GM12874 (cell line): Measurements from ENCODE around the gene OTOG.

Source experiments
- TF ChIP-seq, protein P1 (sequence below): IDR thresholded peaks from 2 replicates; pipeline ENCODE4 v1.5.1; 2011; ENCODE audit warnings: low read depth, mild to moderate bottlenecking, control low read depth, low read length, moderate library complexity; ENCODE audit not compliant: insufficient read depth

Gene OTOG

GRCh38 chr11:17505146-17505545, 41.9 kb upstream of the OTOG start:
- TF ChIP-seq, protein P1, sequence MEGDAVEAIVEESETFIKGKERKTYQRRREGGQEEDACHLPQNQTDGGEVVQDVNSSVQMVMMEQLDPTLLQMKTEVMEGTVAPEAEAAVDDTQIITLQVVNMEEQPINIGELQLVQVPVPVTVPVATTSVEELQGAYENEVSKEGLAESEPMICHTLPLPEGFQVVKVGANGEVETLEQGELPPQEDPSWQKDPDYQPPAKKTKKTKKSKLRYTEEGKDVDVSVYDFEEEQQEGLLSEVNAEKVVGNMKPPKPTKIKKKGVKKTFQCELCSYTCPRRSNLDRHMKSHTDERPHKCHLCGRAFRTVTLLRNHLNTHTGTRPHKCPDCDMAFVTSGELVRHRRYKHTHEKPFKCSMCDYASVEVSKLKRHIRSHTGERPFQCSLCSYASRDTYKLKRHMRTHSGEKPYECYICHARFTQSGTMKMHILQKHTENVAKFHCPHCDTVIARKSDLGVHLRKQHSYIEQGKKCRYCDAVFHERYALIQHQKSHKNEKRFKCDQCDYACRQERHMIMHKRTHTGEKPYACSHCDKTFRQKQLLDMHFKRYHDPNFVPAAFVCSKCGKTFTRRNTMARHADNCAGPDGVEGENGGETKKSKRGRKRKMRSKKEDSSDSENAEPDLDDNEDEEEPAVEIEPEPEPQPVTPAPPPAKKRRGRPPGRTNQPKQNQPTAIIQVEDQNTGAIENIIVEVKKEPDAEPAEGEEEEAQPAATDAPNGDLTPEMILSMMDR = no peak

DNA sequence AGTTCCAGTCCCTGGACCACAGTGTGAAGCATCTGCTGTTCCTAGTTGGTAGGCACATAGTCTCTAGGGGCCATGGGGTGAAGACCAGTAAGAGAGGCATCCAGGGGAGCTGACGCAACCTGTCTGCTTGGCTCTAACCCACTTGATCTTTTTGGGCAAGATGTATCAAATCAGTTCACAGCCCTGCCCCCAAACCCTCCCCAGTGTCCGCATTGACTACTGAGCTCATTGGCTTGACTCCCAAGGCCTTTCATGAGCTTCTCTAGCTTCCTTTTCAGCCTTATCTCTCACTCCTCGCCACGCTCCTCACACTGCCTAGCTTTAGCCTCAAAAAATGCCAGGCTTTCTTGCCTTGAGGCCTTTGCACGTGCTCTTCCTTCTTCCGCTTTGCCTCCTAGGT, 40.7 kb upstream of the OTOG start:
- TF ChIP-seq, protein P1 = no peak

DNA sequence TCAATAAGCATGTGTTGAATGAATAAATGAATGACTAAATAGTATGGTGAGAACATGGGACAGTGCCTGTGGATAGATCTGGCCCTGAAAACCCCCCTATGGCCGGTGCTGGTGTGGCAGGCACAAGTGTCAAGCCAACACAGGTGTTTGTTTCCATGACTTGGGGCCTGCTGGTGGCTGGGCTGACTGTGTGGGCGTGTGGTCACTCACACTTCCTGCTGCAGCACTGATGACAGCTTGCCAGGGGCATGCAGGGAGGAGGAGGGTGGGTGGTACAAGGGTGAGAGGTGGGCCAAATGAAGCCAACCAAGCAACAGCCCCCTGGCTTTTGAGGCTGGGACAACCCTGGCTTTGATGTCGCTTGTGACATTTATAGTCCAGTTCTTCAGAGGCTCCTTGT, 40.1 kb upstream of the OTOG start:
- TF ChIP-seq, protein P1 = no peak; the same call in 1 of the 2 replicates

DNA sequence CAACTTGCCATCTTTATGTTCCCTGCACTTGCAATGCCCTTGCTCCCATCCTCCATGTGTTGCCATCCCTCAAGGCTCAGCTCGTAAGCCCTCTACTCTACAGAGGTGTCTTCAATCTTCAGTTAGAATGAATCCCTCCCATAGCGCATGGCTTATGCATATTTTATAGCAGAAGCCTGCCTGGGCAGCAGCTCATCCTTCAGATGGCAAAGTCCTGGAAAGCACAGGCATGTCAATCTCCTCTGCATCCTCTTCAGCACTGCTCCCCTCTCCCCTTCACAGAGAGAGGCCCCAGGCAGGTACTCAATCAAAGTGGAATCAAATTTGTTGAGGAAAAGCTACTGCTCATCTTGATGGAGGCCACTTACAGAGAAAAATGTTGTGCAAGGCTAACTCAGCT, 39.3 kb upstream of the OTOG start:
- TF ChIP-seq, protein P1 = no peak

DNA sequence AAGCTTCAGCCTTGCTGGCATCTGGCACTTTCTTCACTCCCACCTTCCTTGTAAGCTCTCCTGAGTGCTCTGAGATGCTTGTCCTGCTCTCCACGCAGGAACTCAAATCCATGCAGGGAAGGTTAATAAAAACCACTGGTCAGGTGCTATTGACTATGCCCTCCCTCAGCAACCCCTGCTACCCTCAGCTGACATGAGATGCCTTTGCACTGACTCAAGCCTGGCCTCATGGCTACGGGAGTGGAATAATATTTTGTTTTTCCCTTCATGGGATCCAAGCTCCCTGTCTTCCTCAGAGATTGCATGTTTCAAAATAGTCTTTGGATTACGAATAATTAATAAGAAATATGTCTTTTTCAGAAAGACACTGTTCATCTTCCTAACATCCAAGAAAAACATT, 38.8 kb upstream of the OTOG start:
- TF ChIP-seq, protein P1 = no peak

DNA sequence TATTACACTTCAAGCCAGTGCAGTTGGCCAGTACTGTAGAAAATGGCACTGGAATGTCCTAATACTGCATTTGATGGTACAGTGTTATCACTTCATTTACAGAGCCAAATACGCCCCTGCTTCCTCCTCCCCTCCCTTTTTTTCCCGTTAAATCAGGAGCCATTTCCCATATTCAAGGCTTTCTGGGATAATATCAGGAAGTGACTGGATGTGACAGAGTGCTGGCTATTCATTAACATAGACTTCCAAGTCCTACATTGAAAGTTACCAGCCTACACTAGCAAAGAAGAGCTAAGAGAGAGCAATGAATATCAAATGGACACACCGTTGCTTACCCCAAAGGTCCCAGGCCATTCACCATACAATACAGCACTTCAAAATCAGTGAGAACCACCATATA, 38.3 kb upstream of the OTOG start:
- TF ChIP-seq, protein P1 = no peak

DNA sequence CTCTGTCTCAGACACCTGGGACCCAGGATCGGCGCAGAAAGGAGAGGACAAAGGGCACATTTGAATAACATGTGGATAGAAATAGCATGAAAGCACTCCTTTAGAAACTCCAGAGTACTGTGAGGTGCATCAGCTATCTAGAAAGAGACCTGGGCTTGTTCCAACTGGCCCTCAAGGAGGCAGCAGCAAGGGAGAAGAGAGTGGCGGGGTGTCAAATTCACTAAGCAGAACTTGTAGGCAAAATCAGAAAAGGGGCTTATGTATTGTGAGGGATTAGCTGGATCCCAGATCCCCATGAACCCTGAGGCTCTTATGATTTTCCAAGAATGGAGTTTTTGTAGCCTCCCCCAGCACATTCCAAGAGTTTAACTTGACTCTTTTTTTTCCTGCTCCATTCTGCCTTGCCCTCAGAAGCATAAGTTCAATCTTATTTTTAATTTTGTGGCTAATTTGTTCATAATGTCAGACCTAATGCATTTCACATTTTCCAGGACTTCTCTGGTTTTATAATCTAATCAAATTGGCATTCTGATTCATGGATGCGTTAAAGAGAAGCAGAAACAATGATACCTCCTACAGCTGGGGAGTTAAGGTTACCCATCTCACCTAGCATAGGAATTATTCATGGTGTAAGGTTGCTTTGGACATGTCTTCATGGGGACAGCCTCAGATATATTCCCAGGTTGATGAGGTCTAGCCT, 36.4 kb upstream of the OTOG start:
- TF ChIP-seq, protein P1 = no peak
